Activated CD4-positive, alpha-beta memory T cell treated with anti-CD3 and anti-CD28 coated beads for 36 hours (primary cell): ENCODE results near the gene TEC. TPM values are rescaled to one million over a fixed set of nuclear protein-coding genes. Genes with fewer than 3 reads are reported as not detected.

Experiments used
- total RNA-seq, 2 experiments: library from RNA; stranded (reverse); gene quantifications; one replicate each; pipeline ENCODE4 v1.2.3, GENCODE V29; 2021

TEC gene
- total RNA-seq, 2 experiments from 2014 or later: 1.8 to 3.0 TPM

Other genes with a start within 250 kb of the TEC start
- 10 to 100 TPM; 16.5 to 18.4 TPM for gene TXK, start 135.6 kb downstream of the TEC start, total RNA-seq
- 10 to 100 TPM; 54.9 to 63.8 TPM for gene SLAIN2, start 71.7 kb upstream of the TEC start, total RNA-seq
- gene SLC10A4, start 213.5 kb upstream of the TEC start, total RNA-seq: not detected
- not detected for gene ZAR1, start 220.4 kb upstream of the TEC start, total RNA-seq